Measurements from ENCODE around the gene ALG12. TPM values are rescaled to one million over a fixed set of nuclear protein-coding genes. Genes with fewer than 3 reads are reported as not detected.

ALG12 gene
- total RNA-seq, 1 experiment from 2014 or later, result 25.4 TPM

DNA sequence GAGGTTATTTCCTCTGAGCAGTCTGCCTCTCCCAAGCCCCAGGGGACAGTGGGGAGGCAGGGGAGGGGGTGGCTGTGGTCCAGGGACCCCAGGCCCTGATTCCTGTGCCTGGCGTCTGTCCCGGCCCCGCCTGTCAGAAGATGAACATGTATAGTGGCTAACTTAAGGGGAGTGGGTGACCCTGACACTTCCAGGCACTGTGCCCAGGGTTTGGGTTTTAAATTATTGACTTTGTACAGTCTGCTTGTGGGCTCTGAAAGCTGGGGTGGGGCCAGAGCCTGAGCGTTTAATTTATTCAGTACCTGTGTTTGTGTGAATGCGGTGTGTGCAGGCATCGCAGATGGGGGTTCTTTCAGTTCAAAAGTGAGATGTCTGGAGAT, 45.4 kb upstream of the ALG12 start:
- intact Hi-C loops (cut with micrococcal nuclease; ENCODE audit: unreplicated experiment), result loop anchor here (2.0 kb wide), 1 partner anchor 15 kb away; no protein-coding TSS in a partner anchor
- Mint-ChIP-seq H3K4me1 (ENCODE audit: low read depth, unreplicated experiment) (peaks cover 29% of the 10 kb centered on the region), H3K27me3 (ENCODE audit: unreplicated experiment) (no peaks in the 10 kb centered on the region), H3K36me3 (ENCODE audit: insufficient read depth, unreplicated experiment) (peaks cover 84% of the 10 kb centered on the region), H3K4me3 (ENCODE audit: low read depth, unreplicated experiment) (peak overlapping the region; percentile 93), H3K27ac (ENCODE audit: unreplicated experiment) (peak overlapping the region; percentile 90), H3K9me3 (ENCODE audit: low read depth, unreplicated experiment) (no peaks in the 10 kb centered on the region)
- no peak for DNase-seq
- TF ChIP-seq, protein P1, sequence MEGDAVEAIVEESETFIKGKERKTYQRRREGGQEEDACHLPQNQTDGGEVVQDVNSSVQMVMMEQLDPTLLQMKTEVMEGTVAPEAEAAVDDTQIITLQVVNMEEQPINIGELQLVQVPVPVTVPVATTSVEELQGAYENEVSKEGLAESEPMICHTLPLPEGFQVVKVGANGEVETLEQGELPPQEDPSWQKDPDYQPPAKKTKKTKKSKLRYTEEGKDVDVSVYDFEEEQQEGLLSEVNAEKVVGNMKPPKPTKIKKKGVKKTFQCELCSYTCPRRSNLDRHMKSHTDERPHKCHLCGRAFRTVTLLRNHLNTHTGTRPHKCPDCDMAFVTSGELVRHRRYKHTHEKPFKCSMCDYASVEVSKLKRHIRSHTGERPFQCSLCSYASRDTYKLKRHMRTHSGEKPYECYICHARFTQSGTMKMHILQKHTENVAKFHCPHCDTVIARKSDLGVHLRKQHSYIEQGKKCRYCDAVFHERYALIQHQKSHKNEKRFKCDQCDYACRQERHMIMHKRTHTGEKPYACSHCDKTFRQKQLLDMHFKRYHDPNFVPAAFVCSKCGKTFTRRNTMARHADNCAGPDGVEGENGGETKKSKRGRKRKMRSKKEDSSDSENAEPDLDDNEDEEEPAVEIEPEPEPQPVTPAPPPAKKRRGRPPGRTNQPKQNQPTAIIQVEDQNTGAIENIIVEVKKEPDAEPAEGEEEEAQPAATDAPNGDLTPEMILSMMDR (IDR thresholded peaks at IDR 0.05; ENCODE audit: unreplicated experiment), result no peak
- CTCF ChIA-PET, result interaction anchor here (1.9 kb wide), 1 partner anchor 33 kb away, joined by 15 read pairs; no protein-coding TSS in a partner anchor
- BruUV-seq (replicated peaks), result TSS peak; percentile 62

DNA sequence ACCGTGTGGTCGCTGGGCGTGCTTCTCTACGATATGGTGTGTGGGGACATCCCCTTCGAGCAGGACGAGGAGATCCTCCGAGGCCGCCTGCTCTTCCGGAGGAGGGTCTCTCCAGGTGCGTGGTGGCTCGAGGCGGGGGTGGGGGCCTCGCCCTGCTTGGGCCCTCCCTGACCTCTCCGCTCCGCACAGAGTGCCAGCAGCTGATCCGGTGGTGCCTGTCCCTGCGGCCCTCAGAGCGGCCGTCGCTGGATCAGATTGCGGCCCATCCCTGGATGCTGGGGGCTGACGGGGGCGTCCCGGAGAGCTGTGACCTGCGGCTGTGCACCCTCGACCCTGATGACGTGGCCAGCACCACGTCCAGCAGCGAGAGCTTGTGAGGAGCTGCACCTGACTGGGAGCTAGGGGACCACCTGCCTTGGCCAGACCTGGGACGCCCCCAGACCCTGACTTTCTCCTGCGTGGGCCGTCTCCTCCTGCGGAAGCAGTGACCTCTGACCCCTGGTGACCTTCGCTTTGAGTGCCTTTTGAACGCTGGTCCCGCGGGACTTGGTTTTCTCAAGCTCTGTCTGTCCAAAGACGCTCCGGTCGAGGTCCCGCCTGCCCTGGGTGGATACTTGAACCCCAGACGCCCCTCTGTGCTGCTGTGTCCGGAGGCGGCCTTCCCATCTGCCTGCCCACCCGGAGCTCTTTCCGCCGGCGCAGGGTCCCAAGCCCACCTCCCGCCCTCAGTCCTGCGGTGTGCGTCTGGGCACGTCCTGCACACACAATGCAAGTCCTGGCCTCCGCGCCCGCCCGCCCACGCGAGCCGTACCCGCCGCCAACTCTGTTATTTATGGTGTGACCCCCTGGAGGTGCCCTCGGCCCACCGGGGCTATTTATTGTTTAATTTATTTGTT, 44.8 kb upstream of the ALG12 start:
- peak; percentile 18 for DNase-seq
- peaks cover 34% of the 10 kb centered on the region for H3K4me1 Mint-ChIP-seq (ENCODE audit: low read depth, unreplicated experiment)
- H3K27me3 Mint-ChIP-seq (ENCODE audit: unreplicated experiment), result no peaks in the 10 kb centered on the region
- no TSS peak for BruUV-seq (replicated peaks)
- intact Hi-C loops (cut with micrococcal nuclease; ENCODE audit: unreplicated experiment), result loop anchor here (1.0 to 2.0 kb wide), 2 partner anchors 14 to 32 kb away; no protein-coding TSS in a partner anchor
- H3K27ac Mint-ChIP-seq (ENCODE audit: unreplicated experiment), result peak overlapping the region; percentile 90
- CTCF ChIA-PET, result interaction anchor here (0.6 to 1.9 kb wide), 4 partner anchors 10 to 33 kb away, joined by 3 to 15 read pairs (median 4); no protein-coding TSS in a partner anchor
- peak overlapping the region; percentile 93 for H3K4me3 Mint-ChIP-seq (ENCODE audit: low read depth, unreplicated experiment)
- H3K9me3 Mint-ChIP-seq (ENCODE audit: low read depth, unreplicated experiment), result no peaks in the 10 kb centered on the region
- TF ChIP-seq, protein P1 (IDR thresholded peaks at IDR 0.05; ENCODE audit: unreplicated experiment), result no peak
- peaks cover 88% of the 10 kb centered on the region for H3K36me3 Mint-ChIP-seq (ENCODE audit: insufficient read depth, unreplicated experiment)

DNA sequence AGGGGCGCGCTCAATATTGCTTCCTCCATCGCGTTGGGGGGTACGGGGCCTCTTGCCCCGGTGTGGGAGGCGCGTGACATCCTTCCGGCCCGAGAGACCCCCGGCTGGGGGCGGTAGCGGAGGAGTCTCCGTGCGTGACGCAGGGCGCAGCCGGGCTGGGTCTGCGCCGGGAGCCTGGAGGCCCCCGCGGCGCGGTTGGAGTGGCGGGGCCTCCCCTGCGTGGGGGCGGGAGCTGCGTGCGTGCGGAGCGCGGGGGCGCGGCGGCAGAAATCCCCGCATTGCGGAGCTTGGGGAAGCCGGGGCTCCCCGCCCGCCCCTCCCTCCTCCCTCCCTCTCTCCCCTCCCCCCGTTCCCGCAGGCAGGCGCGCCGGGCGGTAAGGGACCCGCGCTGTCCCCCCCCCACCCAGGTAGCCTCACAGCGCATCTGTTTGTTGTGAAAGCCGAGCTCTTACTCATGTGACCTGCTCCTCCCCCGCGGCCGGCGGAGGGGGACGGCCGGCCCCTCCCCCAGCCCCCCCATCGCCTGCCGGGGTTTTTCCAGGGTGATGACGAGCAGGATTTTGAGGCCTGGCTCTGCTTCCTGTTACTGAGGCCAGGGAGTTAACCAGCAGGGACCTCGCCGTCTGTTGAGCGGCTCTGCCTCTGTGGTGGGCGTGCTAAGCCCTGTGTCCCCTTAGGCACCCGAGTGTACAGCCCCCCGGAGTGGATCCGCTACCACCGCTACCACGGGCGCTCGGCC, 43.9 kb upstream of the ALG12 start:
- intact Hi-C loops (cut with micrococcal nuclease; ENCODE audit: unreplicated experiment), result loop anchor here (1.0 to 2.0 kb wide), 2 partner anchors 13 to 31 kb away; no protein-coding TSS in a partner anchor
- no peaks in the 10 kb centered on the region for H3K9me3 Mint-ChIP-seq (ENCODE audit: low read depth, unreplicated experiment)
- no peaks in the 10 kb centered on the region for H3K27me3 Mint-ChIP-seq (ENCODE audit: unreplicated experiment)
- BruUV-seq (replicated peaks), result no TSS peak
- H3K4me1 Mint-ChIP-seq (ENCODE audit: low read depth, unreplicated experiment), result peaks cover 36% of the 10 kb centered on the region
- CTCF ChIA-PET, result interaction anchor here (0.6 to 1.9 kb wide), 6 partner anchors 10 to 68 kb away, joined by 3 to 15 read pairs (median 4); no protein-coding TSS in a partner anchor
- H3K27ac Mint-ChIP-seq (ENCODE audit: unreplicated experiment), result peak overlapping the region; percentile 90
- TF ChIP-seq, protein P1 (IDR thresholded peaks at IDR 0.05; ENCODE audit: unreplicated experiment), result no peak
- peaks cover 81% of the 10 kb centered on the region for H3K36me3 Mint-ChIP-seq (ENCODE audit: insufficient read depth, unreplicated experiment)
- DNase-seq, result peak; percentile 87
- peak overlapping the region; percentile 93 for H3K4me3 Mint-ChIP-seq (ENCODE audit: low read depth, unreplicated experiment)

DNA sequence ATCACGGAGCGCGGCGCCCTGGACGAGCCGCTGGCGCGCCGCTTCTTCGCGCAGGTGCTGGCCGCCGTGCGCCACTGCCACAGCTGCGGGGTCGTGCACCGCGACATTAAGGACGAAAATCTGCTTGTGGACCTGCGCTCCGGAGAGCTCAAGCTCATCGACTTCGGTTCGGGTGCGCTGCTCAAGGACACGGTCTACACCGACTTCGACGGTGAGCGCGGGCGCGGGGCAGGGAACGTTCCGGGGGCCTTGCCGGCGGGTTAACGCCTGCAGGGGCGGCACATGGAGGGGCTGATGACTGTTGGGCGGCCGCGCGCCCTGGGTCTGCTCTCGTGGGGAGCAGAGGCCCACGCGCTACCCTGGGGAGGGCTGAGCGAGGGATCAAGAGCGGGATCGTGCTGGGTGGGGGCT, 43.4 kb upstream of the ALG12 start:
- peak overlapping the region; percentile 93 for H3K4me3 Mint-ChIP-seq (ENCODE audit: low read depth, unreplicated experiment)
- intact Hi-C loops (cut with micrococcal nuclease; ENCODE audit: unreplicated experiment), result loop anchor here (1.0 to 2.0 kb wide), 2 partner anchors 13 to 30 kb away; no protein-coding TSS in a partner anchor
- BruUV-seq (replicated peaks), result no TSS peak
- CTCF ChIA-PET, result interaction anchor here (0.6 to 1.9 kb wide), 5 partner anchors 9 to 69 kb away, joined by 3 to 15 read pairs (median 3); no protein-coding TSS in a partner anchor
- no peak for DNase-seq
- H3K27ac Mint-ChIP-seq (ENCODE audit: unreplicated experiment), result peak overlapping the region; percentile 90
- peaks cover 36% of the 10 kb centered on the region for H3K4me1 Mint-ChIP-seq (ENCODE audit: low read depth, unreplicated experiment)
- H3K9me3 Mint-ChIP-seq (ENCODE audit: low read depth, unreplicated experiment), result no peaks in the 10 kb centered on the region
- peaks cover 81% of the 10 kb centered on the region for H3K36me3 Mint-ChIP-seq (ENCODE audit: insufficient read depth, unreplicated experiment)
- H3K27me3 Mint-ChIP-seq (ENCODE audit: unreplicated experiment), result no peaks in the 10 kb centered on the region
- TF ChIP-seq, protein P1 (IDR thresholded peaks at IDR 0.05; ENCODE audit: unreplicated experiment), result no peak
